ENCODE data around the gene PTPN7. TPM values are rescaled to one million over a fixed set of nuclear protein-coding genes. Genes with fewer than 3 reads are reported as not detected.

PTPN7 gene
- polyA plus RNA-seq, 1 donor (not counting 4 experiments of a cell fraction or from before 2014, with no cell fraction given), result 0.10 TPM

DNA sequence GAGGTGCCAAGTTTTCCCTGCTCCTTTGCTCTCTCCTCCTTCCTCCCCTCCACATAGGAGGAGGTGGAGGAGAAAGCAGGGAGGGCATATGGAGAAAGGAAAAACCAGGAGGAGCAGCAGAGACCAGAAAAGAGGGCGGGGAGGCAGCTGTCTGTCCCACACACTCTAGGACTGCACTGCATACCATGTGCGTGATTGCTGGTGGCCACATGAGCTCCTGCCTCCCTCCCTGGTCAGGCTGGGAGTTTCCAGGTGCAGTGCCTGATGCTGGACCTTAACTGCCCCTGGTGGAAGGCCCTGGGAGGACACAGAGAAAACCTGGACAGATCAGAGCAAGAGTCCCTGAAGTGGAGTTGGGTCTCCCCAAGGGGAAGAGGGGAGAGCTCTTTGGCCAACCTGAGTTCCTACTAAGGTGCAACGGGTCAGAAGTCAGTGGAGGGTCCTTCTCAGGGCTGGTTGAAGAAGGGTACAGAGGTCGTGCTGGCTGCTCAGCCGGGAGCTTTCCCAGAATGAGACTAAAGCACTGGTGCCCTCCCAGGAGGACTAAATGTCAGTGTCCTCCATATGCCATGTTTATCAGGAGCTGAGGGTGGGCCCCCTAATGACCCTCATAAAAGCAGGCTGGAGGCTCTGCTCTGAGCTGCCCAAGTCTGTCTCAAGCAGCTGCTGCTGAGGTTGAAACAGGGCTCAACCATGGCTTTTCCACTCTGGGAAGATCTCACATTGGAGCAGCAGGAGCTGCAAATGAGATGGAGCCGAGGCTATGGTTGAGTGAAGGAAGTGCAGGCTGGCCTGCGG, 29.7 kb upstream of the PTPN7 start:
- TF ChIP-seq EZH2 (IDR thresholded peaks at IDR 0.05; ENCODE audit: low read length), result no peak
- TF ChIP-seq, protein P1, sequence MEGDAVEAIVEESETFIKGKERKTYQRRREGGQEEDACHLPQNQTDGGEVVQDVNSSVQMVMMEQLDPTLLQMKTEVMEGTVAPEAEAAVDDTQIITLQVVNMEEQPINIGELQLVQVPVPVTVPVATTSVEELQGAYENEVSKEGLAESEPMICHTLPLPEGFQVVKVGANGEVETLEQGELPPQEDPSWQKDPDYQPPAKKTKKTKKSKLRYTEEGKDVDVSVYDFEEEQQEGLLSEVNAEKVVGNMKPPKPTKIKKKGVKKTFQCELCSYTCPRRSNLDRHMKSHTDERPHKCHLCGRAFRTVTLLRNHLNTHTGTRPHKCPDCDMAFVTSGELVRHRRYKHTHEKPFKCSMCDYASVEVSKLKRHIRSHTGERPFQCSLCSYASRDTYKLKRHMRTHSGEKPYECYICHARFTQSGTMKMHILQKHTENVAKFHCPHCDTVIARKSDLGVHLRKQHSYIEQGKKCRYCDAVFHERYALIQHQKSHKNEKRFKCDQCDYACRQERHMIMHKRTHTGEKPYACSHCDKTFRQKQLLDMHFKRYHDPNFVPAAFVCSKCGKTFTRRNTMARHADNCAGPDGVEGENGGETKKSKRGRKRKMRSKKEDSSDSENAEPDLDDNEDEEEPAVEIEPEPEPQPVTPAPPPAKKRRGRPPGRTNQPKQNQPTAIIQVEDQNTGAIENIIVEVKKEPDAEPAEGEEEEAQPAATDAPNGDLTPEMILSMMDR (optimal IDR thresholded peaks at IDR 0.05 in 1 of 3, IDR thresholded peaks at IDR 0.05 in 1 of 3, conservative IDR thresholded peaks at IDR 0.05 in 1 of 3; ENCODE audit: extremely low read depth in 1 of 3, insufficient read depth in 2 of 3, low read length in 3 of 3), result peak in 2 of 3 experiments; percentile 16 to 27
- no peak overlapping the region for H3K27ac ChIP-seq (ENCODE audit: control insufficient read depth, insufficient read depth, low read length)
- no peak for FAIRE-seq
- H3K27me3 ChIP-seq (ENCODE audit: control insufficient read depth, extremely low read depth, insufficient read depth, low read length), result peaks cover 39% of the 10 kb centered on the region
- peaks cover 3% of the 10 kb centered on the region for H4K20me1 ChIP-seq (ENCODE audit: control insufficient read depth, extremely low read depth, insufficient read depth, low read length)
- H3K36me3 ChIP-seq (ENCODE audit: control insufficient read depth in 2 of 2, extremely low read depth in 1 of 2, insufficient read depth in 2 of 2, low read length in 2 of 2), result no peaks in the 10 kb centered on the region
- H3K9me1 ChIP-seq (ENCODE audit: control insufficient read depth, extremely low read depth, insufficient read depth, low read length), result no peaks in the 10 kb centered on the region
- H3K9ac ChIP-seq (ENCODE audit: control insufficient read depth, extremely low read depth, insufficient read depth, low read length), result no peak overlapping the region
- H3K4me3 ChIP-seq (ENCODE audit: control insufficient read depth in 2 of 3, extremely low read depth in 1 of 3, insufficient read depth in 2 of 3, low read depth in 1 of 3, low read length in 3 of 3), result no peak overlapping the region
- dilution Hi-C loops (cut with MboI; ENCODE audit: extremely low pct_ligation_motif_present, low sequenced_read_pairs), result no loop called here
- no peak overlapping the region for H3K4me2 ChIP-seq (ENCODE audit: control insufficient read depth, extremely low read depth, insufficient read depth, low read depth, low read length)
- H3K4me1 ChIP-seq (ENCODE audit: control insufficient read depth, extremely low read depth, insufficient read depth, low read length), result peaks cover 4% of the 10 kb centered on the region
- H3K9me3 ChIP-seq (ENCODE audit: control insufficient read depth, low read depth, low read length), result no peaks in the 10 kb centered on the region
- no peak for DNase-seq (ENCODE audit: low read depth, low spot score)
- no peaks in the 10 kb centered on the region for H3K79me2 ChIP-seq (ENCODE audit: control insufficient read depth, insufficient read depth, low read length)
- H2AFZ ChIP-seq (ENCODE audit: control insufficient read depth, low read length), result no peak overlapping the region

DNA sequence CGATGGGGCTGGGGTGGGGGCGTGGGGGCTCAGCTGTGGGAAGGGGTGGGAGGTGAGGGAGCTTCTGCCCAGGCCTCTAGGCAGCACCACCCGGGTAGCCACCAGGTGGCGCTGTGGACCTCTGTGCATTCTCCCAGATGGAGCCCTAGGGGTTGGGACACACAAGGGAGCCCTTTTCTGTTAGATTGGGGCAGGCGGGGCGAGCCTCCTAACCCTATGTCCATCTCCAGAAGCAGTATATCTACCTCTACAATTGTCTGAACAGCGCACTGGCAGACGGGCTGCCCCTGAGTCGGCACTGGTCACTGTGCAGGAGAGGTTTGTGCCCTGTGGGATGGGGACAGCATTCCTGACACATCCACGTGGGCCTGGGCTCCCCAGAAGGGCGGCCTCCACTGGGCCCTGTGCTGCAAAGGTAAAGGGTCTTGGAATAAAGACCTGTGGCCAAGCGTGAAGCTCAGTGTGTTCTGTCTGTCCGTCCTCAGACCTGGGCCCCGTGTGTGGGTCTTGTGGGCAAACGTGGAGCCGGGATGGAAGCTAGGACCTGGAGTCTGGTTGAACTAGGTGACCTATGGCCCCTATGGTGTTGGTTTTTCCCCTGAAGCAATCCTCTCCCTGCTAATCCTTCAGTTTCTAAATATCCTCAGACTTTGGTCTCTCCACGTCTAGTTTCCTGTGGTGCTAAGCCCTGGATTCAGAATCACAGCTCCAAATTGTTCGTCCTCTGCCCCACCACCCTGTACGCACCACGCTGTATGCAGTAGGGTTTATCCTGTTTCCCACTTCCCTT, 28.8 kb upstream of the PTPN7 start:
- Histone ChIP-seq H3K27ac (ENCODE audit: control insufficient read depth, insufficient read depth, low read length) (no peak overlapping the region), H3K4me3 (ENCODE audit: control insufficient read depth in 2 of 3, extremely low read depth in 1 of 3, insufficient read depth in 2 of 3, low read depth in 1 of 3, low read length in 3 of 3) (no peak overlapping the region), H3K9me1 (ENCODE audit: control insufficient read depth, extremely low read depth, insufficient read depth, low read length) (no peaks in the 10 kb centered on the region), H3K9me3 (ENCODE audit: control insufficient read depth, low read depth, low read length) (no peaks in the 10 kb centered on the region), H3K4me1 (ENCODE audit: control insufficient read depth, extremely low read depth, insufficient read depth, low read length) (peaks cover 4% of the 10 kb centered on the region), H2AFZ (ENCODE audit: control insufficient read depth, low read length) (no peak overlapping the region), H3K79me2 (ENCODE audit: control insufficient read depth, insufficient read depth, low read length) (no peaks in the 10 kb centered on the region), H3K36me3 (ENCODE audit: control insufficient read depth in 2 of 2, extremely low read depth in 1 of 2, insufficient read depth in 2 of 2, low read length in 2 of 2) (no peaks in the 10 kb centered on the region), H3K27me3 (ENCODE audit: control insufficient read depth, extremely low read depth, insufficient read depth, low read length) (peaks cover 36% of the 10 kb centered on the region), H3K4me2 (ENCODE audit: control insufficient read depth, extremely low read depth, insufficient read depth, low read depth, low read length) (no peak overlapping the region), H4K20me1 (ENCODE audit: control insufficient read depth, extremely low read depth, insufficient read depth, low read length) (peaks cover 3% of the 10 kb centered on the region), H3K9ac (ENCODE audit: control insufficient read depth, extremely low read depth, insufficient read depth, low read length) (no peak overlapping the region)
- no peak for TF ChIP-seq EZH2 (IDR thresholded peaks at IDR 0.05; ENCODE audit: low read length)
- TF ChIP-seq, protein P1 (optimal IDR thresholded peaks at IDR 0.05 in 1 of 3, IDR thresholded peaks at IDR 0.05 in 1 of 3, conservative IDR thresholded peaks at IDR 0.05 in 1 of 3; ENCODE audit: extremely low read depth in 1 of 3, insufficient read depth in 2 of 3, low read length in 3 of 3), result peak; percentile 42 to 83 (median 73)
- FAIRE-seq, result peak; percentile 34
- no peak for DNase-seq (ENCODE audit: low read depth, low spot score)
- dilution Hi-C loops (cut with MboI; ENCODE audit: extremely low pct_ligation_motif_present, low sequenced_read_pairs), result no loop called here
